H7 (cell line): ENCODE data around the gene MFSD6. TPM values are rescaled to one million over a fixed set of nuclear protein-coding genes. Genes with fewer than 3 reads are reported as not detected.

ENCODE experiments used
- DNase-seq: peaks from one replicate; pipeline ENCODE4 v3.0.0; 2012
- H3K27me3 ChIP-seq: 2 replicates; pipeline ENCODE4 v1.6.0; 2011; ENCODE audit warnings: mild to moderate bottlenecking, low read length; ENCODE audit not compliant: control insufficient read depth, insufficient read depth
- H3K36me3 ChIP-seq: replicated peaks from 2 replicates; pipeline ENCODE4 v1.5.1; 2011; ENCODE audit warnings: low read length; ENCODE audit not compliant: control insufficient read depth, insufficient read depth
- H3K4me3 ChIP-seq: 2 replicates; pipeline ENCODE4 v1.5.1; 2011; ENCODE audit warnings: low read depth, mild to moderate bottlenecking, control low read depth, low read length, moderate library complexity; ENCODE audit not compliant: insufficient read depth
- total RNA-seq: library from RNA; depleted of rRNA; stranded (reverse); fragments of >200 nt; shearing (Covaris generic); gene quantifications from 2 replicates; pipeline ENCODE4 v1.2.3, GENCODE V29; 2014

The MFSD6 gene
- total RNA-seq, 1 experiment from 2014 or later: 1.6 TPM

DNA sequence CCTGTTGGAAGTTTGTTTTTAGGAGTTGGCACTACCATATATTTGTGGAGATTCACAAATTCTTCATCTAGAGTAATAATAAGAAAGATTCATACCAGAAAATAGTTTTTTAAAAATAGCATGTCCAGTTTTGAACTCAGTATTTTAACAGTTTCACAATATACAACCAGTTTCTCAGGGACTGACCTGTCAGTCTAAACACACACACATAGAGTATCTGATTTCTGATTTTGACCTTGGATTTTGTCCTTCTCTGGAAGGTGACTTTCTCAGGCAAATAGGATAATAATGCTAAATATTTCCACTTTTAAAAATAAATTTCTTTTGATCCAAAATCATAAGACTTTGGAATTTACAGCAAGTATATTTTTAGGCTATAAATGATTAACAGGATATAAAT, 32.0 kb downstream of the MFSD6 start:
- DNase-seq: no peak
- Histone ChIP-seq H3K36me3 (no peaks in the 10 kb centered on the region), H3K4me3 (no peak overlapping the region), H3K27me3 (no peaks in the 10 kb centered on the region)

DNA sequence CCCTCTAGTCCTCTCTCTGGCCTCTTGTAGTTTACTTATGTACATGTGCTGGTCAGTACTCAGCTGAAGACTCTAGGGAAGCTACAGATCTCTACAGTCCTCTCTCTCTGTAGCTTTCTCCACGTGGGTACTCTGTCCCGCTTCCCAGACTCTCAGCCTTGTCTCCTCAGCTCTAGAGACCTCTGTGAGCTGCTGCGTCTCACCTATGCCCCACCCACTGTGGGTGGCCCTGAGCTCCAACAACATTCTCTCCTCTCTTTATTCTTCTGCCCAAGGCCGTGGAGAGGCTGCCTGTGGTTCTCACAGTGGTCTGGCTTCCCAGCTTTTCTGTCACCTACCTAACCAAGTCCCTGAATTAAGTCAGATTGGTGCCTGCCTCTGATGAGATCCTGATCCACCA, 33.4 kb downstream of the MFSD6 start:
- DNase-seq: peak; percentile 6
- H3K4me3 ChIP-seq: no peak overlapping the region
- H3K27me3 ChIP-seq: no peaks in the 10 kb centered on the region
- no peaks in the 10 kb centered on the region for H3K36me3 ChIP-seq

DNA sequence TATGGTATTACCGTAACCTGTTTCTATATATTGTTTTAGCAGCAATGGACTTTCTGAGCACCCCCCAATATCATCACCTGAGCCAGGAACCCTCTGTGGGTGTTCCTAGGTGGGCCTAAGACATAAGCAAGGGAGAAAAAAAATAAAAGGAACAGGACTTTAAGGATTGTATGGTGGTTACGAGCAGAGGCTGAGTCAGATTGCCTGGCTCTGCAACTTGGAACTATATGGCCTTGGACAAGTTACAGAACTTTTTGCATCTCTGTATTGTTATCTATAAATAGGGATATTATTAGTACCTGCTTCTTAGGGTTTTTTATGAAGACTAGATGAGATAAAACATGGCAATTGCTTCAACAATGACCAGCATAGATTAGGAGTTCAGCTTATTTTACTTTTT, 34.9 kb downstream of the MFSD6 start:
- no peaks in the 10 kb centered on the region for H3K27me3 ChIP-seq
- no peaks in the 10 kb centered on the region for H3K36me3 ChIP-seq
- no peak overlapping the region for H3K4me3 ChIP-seq
- no peak for DNase-seq

DNA sequence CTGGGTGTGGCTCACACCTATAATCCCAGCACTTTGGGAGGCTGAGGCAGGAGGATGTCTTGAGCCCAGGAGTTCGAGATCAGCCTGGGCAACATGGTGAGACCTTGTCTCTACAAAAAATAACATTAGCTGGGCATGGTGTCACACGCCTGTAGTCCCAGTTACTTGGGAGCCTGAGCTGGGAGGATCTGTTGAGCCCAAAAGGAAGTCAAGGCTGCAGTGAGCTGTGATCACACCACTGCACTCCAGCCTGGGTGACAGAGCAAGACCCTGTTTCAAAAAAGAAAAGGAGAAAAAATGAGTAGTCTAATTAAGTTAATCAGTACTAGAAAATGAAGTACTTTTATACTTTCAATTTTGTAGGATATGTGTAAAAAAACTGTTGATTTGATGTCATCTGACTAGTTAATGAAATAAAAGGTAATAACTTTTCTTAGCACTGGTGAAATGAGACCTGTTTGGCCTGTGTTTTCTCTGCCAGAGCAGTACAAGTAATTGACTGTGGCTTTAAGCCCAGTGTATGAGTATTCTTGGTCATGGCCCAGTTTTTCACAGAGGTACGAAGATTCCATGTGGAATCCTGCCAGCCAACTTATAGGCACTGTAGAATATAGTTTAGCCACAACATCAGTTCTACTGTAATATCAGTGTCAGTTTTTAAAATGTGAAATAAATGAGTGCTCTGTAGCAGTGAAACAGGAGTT, 35.8 kb downstream of the MFSD6 start:
- no peak for DNase-seq

DNA sequence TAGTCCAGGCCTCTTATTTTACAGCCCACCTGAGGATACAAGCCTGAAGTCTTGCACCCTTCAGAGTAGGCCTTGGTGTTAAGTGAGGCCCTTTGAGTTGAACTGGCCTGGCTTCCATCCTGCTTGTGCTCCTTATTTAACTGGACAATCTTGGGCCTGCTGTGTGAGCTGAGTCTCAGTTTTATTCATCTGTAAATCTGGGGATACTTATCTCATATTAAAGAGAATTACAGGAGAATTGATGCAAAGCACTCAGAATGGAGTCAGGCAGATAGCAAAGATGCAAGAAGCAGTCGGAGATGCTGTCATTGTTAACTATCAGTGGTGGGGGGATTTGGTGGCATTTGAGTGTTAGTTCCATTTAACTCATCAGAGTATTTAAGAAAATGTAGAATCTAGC, 36.8 kb downstream of the MFSD6 start:
- Histone ChIP-seq H3K36me3 (no peaks in the 10 kb centered on the region), H3K4me3 (no peak overlapping the region), H3K27me3 (no peaks in the 10 kb centered on the region)
- DNase-seq: no peak

More for the DNA sequence above, 35.8 kb downstream of the MFSD6 start:
- H3K36me3 ChIP-seq: no peaks in the 10 kb centered on the region
- no peaks in the 10 kb centered on the region for H3K27me3 ChIP-seq
- H3K4me3 ChIP-seq: no peak overlapping the region

DNA sequence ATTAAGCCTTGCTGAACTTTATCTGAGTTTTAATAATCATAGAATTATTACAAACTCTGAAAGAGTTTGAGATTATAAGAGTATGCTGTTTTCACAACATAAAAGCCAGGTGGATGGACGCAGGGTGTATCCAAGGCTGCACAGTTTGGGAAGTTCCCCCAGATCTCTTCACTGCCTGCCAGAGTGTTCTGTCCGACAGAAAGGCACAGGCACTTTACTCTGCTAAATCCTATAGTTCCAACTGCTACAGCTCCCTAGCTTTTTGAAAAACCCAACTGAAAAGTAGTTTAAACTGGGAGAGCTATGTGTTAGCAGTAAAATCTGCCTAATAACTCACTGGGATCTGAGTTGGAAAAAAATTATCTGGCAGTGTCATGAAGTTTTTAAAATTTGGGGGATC, 38.0 kb downstream of the MFSD6 start:
- Histone ChIP-seq H3K27me3 (no peaks in the 10 kb centered on the region), H3K36me3 (no peaks in the 10 kb centered on the region)
- no peak for DNase-seq

DNA sequence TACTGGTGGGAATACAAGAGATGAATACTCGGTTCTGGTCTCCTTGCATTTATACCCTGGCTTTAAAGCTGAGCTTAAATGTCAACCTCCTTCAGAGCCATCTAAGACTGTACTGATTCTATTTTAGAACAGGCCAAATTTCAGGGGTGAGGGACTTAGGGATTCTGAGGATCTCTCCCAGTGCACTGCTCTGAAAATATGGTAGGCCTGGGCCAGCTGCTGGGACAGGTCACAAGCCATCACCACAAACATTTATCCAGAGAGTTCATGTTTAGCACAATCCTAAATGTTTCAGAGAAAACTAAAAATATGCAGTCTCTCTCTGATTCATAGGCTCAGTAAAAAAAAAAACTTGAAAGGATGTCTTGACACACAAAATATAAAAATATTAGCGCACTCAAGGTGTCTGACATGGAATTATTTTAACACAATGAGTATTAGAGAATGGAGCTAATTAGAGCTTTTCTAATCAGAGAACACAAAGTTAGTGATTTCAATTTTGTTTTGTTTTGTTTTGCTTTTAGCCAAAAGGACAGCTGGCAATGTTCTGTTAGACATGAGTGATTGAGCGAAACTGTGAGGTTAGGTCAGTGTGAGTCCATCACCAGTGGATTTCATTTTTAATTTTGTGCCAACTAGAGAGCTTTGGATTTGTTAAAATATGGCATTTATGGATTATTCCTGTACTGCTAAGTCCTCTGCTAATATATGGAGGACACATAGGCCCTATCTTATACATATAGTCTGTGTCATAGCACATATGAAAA, 38.8 kb downstream of the MFSD6 start:
- Histone ChIP-seq H3K4me3 (no peak overlapping the region), H3K36me3 (no peaks in the 10 kb centered on the region)
- DNase-seq: no peak

More for the DNA sequence above, 38.0 kb downstream of the MFSD6 start:
- no peak overlapping the region for H3K4me3 ChIP-seq

DNA sequence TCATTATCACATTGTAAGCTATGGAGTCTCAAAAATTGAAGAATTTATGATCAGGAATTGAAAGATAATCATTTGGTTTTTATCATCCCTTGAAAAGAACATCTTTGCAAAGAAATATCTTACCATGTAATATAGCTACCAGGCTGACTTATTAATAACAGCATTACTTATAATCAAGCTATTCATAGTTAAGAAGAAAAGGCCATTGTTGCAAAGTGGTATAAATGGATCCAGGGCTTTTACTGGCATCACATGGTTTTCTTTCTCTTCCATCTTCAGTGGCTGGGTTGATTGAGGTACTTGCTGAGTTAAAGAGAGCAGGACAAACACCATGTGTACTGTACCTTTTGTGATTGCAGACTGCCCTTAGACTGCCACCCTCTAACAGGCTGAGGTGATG, 39.6 kb downstream of the MFSD6 start:
- DNase-seq: no peak
- no peaks in the 10 kb centered on the region for H3K36me3 ChIP-seq
- H3K4me3 ChIP-seq: no peak overlapping the region
- H3K27me3 ChIP-seq: no peaks in the 10 kb centered on the region

More for the DNA sequence above, 38.8 kb downstream of the MFSD6 start:
- no peaks in the 10 kb centered on the region for H3K27me3 ChIP-seq

DNA sequence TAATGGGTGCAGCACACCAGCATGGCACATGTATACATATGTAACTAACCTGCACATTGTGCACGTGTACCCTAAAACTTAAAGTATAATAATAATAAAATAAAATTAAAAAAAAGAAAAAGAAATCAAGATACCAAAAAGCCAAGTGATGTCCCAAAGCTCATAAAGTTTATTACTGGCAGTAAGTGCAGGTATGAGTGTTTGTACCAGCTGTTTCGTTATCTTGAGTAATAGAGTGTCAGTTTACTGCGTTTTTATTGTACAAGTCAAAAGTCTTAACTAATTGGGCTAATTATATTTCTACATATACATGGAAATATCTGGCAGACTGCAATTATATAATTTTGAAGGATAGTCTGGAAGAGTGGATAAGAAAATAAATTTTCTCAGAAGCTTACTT, 41.8 kb downstream of the MFSD6 start:
- Histone ChIP-seq H3K27me3 (no peaks in the 10 kb centered on the region), H3K36me3 (no peaks in the 10 kb centered on the region), H3K4me3 (no peak overlapping the region)
- DNase-seq: no peak

DNA sequence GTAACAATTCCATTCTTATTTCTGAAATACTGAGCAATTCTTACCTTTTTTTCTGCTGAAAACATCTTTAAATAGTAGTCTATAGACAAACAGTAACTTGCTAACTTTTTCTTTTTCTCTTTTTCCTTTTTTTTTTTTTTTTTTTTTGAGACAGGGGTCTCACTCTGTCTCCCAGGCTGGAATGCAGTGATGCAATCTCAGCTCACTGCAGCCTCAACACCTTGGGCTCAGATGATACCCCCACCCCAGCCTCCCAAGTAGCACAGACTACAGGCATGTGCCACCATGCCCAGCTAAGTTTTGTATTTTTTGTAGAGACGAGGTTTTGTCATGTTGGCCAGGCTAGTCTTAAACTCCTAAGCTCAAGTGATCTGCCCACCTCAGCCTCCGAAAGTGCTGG, 42.2 kb downstream of the MFSD6 start:
- Histone ChIP-seq H3K27me3 (no peaks in the 10 kb centered on the region), H3K36me3 (no peaks in the 10 kb centered on the region), H3K4me3 (no peak overlapping the region)
- DNase-seq: no peak

DNA sequence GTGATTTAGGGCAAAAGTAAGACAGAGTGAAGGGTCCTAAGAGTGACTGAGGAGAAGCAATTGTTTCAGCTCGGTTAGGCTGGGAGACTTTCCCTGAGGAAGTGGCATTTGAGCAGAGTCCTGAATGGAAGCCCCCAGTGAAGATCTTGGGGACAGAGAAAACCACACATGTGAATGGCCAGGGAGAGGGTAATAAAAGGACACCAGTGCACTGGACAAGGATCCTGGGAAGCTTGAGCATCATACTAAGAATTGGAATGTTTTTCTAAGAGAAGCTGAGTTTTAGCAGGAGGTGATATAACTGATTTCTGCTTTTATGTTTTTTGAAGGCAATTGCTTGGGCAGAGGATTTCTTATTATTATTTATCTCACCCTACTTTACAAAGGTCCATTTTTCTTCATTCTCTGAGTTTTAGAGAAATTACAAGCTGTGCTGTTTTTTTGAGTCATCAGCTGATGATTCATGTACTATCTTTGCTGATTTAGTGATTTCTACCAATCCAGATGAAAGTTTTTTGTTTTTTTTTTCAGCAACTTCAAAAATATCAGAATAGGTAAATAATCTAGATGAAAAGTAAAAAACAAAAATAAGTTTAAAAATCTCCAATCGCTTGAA, 43.5 kb downstream of the MFSD6 start:
- Histone ChIP-seq H3K4me3 (no peak overlapping the region), H3K27me3 (no peaks in the 10 kb centered on the region), H3K36me3 (no peaks in the 10 kb centered on the region)
- no peak for DNase-seq

DNA sequence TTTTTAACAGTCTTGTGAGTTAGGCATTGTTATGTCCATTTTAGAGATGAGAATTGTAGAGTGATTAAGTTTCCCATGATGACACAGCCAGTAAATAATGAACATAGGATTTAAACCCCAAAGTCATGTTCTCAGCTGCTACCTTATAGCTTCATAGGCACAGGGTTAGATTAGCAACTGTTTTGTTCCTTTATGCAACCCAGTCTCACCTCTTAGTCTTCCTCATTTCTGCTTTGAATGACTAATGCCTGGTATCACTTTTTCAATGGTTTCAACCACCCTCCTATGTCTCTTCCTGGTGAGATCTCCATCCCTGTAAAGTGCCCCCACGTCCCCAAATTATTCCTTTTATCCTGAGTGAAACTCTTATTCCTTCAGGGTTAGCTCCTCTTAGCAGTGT, 44.3 kb downstream of the MFSD6 start:
- DNase-seq: no peak
- Histone ChIP-seq H3K27me3 (no peaks in the 10 kb centered on the region), H3K4me3 (no peak overlapping the region), H3K36me3 (no peaks in the 10 kb centered on the region)

DNA sequence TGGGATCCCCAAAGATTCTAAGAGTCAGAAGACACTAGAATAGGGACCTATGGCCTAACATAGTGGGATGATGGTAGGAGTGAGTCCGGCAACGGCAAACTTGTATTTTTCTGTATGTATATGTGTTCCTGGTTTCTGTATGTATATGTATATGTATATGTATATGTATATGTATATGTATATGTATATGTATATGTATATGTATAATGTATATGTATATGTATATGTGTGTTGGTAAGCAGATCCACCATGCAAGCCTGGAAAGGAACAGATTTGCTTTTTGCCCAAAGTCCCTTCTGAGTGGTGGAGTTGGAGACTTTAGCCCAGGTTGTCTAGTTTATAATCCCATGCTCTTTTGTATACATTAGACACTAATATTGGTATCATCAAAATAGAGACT, 46.6 kb downstream of the MFSD6 start:
- H3K4me3 ChIP-seq: no peak overlapping the region
- no peak for DNase-seq
- no peaks in the 10 kb centered on the region for H3K36me3 ChIP-seq
- H3K27me3 ChIP-seq: no peaks in the 10 kb centered on the region

DNA sequence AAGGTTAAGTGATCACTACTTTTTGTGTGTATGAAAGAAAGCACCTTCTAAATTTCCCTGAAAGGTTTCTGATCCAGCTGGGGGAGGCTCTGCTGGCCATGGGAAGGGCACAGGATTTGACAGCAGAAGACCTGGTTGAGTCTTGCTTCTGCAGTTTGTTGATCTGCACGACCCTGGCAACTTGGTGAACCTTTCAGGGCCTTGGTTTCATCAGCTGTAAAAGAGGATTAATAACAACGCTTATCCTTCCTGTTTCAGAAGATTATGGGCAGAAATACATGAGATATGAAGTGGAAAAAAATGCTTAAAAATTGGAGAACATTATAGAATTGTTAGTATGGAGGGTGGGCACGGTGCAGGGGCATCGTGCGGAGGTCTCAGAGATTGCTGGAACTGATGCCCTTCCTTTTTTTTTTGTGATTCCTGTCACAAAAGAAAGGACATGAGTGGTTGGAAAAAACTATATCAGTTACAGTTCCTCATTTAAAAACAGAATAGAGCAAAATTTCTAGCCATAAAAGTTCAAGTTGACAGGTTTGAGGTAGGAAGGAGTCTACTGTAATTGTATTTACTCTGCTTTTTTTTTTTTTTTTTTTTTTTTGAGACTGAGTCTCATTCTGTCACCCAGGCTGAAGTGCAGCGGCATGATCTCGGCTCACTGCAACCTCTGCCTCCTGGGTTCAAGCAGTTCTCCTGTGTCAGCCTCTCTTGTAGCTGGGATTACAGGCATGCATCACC, 47.4 kb downstream of the MFSD6 start:
- Histone ChIP-seq H3K4me3 (no peak overlapping the region), H3K27me3 (no peaks in the 10 kb centered on the region), H3K36me3 (no peaks in the 10 kb centered on the region)
- no peak for DNase-seq
